Neural crest cell (in vitro differentiated cells): ENCODE measurements around the gene DRC1. TPM values are rescaled to one million over a fixed set of nuclear protein-coding genes. Genes with fewer than 3 reads are reported as not detected.

ENCODE experiments used
- DNase-seq: peaks from one replicate; pipeline ENCODE4 v3.0.0; 2021; ENCODE audit warnings: low read depth, mixed read lengths, low spot score
- H3K27ac Mint-ChIP-seq: one replicate; pipeline ENCODE4 v1.8.0; 2021; ENCODE audit warnings: mild to moderate bottlenecking, mixed read lengths; ENCODE audit not compliant: unreplicated experiment
- H3K27me3 Mint-ChIP-seq: 2 replicates; pipeline ENCODE4 v1.8.0; 2021; ENCODE audit warnings: low read depth, mild to moderate bottlenecking, mixed read lengths
- H3K36me3 Mint-ChIP-seq: 2 replicates; pipeline ENCODE4 v1.8.0; 2021; ENCODE audit warnings: low read depth, mild to moderate bottlenecking, mixed read lengths
- H3K4me1 Mint-ChIP-seq: 2 replicates; pipeline ENCODE4 v1.8.0; 2021; ENCODE audit warnings: mixed read lengths
- H3K4me3 Mint-ChIP-seq: one replicate; pipeline ENCODE4 v1.8.0; 2021; ENCODE audit warnings: mild to moderate bottlenecking, mixed read lengths
- H3K9me3 Mint-ChIP-seq: 2 replicates; pipeline ENCODE4 v1.8.0; 2021; ENCODE audit warnings: mixed read lengths
- CTCF ChIP-seq: fragments of 200-600 bp; sonication (generic); conservative IDR thresholded peaks from 2 replicates; pipeline ENCODE4 v1.5.0; 2021; ENCODE audit warnings: antibody characterized with exemption, mild to moderate bottlenecking
- total RNA-seq: library from RNA; stranded (reverse); gene quantifications from 2 replicates; pipeline ENCODE4 v1.2.1, GENCODE V29; 2021

Gene DRC1
- total RNA-seq, 1 donor from 2014 or later = 0.30 TPM

GRCh38 chr2:26472821-26473655 is 71.3 kb downstream of the DRC1 start:
- Mint-ChIP-seq H3K27ac (no peak overlapping the region), H3K27me3 (no peaks in the 10 kb centered on the region), H3K9me3 (peaks cover 7% of the 10 kb centered on the region), H3K36me3 (no peaks in the 10 kb centered on the region), H3K4me1 (peaks cover 6% of the 10 kb centered on the region), H3K4me3 (no peak overlapping the region)
- TF ChIP-seq CTCF = no peak
- no peak for DNase-seq

DNA sequence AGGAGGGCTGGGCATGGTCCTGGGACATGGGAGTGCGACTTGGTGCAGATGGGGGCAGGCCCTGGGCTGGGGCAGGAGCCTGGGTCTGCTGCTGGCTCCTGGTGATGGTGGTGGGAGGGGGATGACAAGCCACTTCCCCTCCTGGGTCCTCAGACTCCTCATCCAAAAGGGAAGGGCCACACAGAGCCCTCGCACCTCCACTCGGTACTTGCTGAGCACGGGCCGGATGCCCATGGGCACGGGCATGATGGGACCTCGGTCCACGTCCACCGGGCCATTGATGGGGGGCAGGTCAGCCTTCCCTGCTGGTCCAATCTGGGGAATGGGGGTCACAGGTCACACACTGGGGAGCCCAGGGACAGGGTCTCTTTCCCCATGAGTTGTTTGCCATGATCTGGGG is 72.1 kb downstream of the DRC1 start:
- DNase-seq = no peak
- Mint-ChIP-seq H3K9me3 (peaks cover 7% of the 10 kb centered on the region), H3K4me3 (no peak overlapping the region), H3K27me3 (no peaks in the 10 kb centered on the region), H3K4me1 (peaks cover 7% of the 10 kb centered on the region), H3K27ac (no peak overlapping the region), H3K36me3 (no peaks in the 10 kb centered on the region)
- no peak for TF ChIP-seq CTCF

- H3K36me3 Mint-ChIP-seq = no peaks in the 10 kb centered on the region
- H3K4me1 Mint-ChIP-seq = peaks cover 7% of the 10 kb centered on the region
- peaks cover 4% of the 10 kb centered on the region for H3K9me3 Mint-ChIP-seq
- TF ChIP-seq CTCF = no peak
- no peak overlapping the region for H3K4me3 Mint-ChIP-seq
- no peaks in the 10 kb centered on the region for H3K27me3 Mint-ChIP-seq
- DNase-seq = no peak
- H3K27ac Mint-ChIP-seq = no peak overlapping the region
Observed at GRCh38 chr2:26474261-26474785, 72.6 kb downstream of the DRC1 start.

DNA sequence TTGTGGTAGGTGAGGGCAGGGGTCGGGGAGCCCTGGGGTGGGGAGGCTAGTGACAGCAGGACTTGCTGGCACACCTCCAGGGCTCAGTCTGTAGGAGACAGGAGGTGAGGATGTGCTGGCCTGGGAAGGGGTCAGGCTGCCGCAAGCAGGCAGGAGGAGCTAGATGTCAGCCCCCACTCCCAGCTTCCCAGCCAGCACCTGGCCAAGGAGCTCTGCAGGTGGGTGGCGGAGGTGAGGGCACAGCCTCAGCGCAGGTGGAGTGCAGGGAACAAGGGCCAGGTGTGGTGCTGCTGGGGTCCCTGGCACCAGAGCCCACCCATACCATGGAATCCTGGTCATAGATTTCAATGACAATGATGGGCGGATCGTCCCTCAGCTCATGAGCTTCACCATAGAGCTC is 73.3 kb downstream of the DRC1 start:
- no peak for TF ChIP-seq CTCF
- Mint-ChIP-seq H3K27ac (no peak overlapping the region), H3K9me3 (peaks cover 4% of the 10 kb centered on the region), H3K4me1 (peaks cover 7% of the 10 kb centered on the region), H3K36me3 (no peaks in the 10 kb centered on the region), H3K4me3 (no peak overlapping the region), H3K27me3 (no peaks in the 10 kb centered on the region)
- no peak for DNase-seq

DNA sequence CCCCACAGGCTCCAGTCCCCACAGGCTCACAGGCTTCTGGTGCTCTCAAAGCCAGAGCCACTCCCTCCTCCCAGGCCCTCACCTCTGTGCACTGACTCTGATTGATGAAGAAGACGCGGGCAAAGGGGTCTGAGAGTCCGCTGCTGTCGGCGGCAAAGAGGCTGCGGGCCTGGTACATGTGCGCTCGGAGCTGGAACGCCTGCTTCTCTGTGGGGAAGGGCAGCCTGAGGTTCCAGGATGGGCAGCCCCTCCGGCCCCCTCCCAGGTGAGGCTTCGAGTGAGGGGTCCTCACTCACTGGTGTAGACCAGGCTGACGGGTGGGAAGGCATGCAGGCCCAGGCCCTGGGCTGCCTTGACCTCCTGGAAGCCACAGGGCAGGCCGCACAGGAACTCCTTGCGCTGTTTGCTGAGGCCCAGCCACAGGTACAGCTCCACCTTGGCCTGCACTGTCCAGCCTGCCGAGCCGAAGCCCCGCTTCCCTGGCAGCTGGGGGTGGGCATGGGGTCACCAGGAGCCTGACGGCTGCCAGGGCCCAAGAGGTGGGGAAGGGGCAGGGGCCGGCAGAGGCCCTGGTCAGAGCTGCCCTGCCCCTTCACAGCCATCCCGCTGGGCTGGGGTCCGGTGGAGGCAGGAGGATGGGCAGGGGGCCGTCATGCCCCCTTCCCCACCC is 74.2 kb downstream of the DRC1 start:
- H3K9me3 Mint-ChIP-seq = peaks cover 4% of the 10 kb centered on the region
- DNase-seq = no peak
- no peaks in the 10 kb centered on the region for H3K27me3 Mint-ChIP-seq
- H3K36me3 Mint-ChIP-seq = no peaks in the 10 kb centered on the region
- no peak overlapping the region for H3K27ac Mint-ChIP-seq
- H3K4me3 Mint-ChIP-seq = no peak overlapping the region
- peaks cover 7% of the 10 kb centered on the region for H3K4me1 Mint-ChIP-seq
- TF ChIP-seq CTCF = no peak
